ENCODE measurements around the gene FBXW11. TPM values are rescaled to one million over a fixed set of nuclear protein-coding genes. Genes with fewer than 3 reads are reported as not detected.
A peak's percentile ranks its signal among the peaks of the same experiment; 100 is the strongest.

Gene FBXW11
- total RNA-seq, 1 experiment from 2014 or later = 85.3 TPM

DNA sequence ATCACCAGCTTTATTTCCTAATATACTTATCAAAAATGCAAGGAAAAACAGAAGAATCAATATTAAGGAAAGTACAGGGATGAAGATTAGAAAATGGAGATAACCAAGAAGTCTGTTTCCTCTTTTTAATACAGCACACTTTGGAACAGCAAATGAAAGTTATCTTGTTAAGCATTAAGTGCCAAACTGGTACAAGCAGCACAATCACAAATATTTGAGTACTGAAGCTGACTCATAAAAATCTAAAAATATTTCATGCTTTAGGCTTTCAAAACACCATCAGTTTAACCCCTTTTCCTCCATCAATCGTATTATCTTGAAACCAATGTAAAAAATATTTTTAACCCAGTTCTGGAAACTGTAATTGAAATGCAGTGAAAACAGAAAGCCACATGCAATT is 2.7 kb downstream of the FBXW11 start:
- Histone ChIP-seq H3K4me1 (ENCODE audit: insufficient read depth, low read length) (peaks cover 10% of the 10 kb centered on the region), H3K79me2 (ENCODE audit: insufficient read depth, low read length) (peaks cover 60% of the 10 kb centered on the region; the same call in 1 of the 2 replicates), H3K18ac (ENCODE audit: insufficient read length, low read depth, low read length) (no peak overlapping the region), H4K8ac (replicated peaks; ENCODE audit: insufficient read length, low read depth, low read length) (no peak overlapping the region), H2BK5ac (ENCODE audit: insufficient read length, low read length) (no peak overlapping the region), H4K5ac (ENCODE audit: insufficient read length, low read depth, low read length) (no peak overlapping the region), H3K23me2 (ENCODE audit: insufficient read length, low read depth, low read length, poor library complexity, severe bottlenecking) (peaks cover 16% of the 10 kb centered on the region), H4K91ac (ENCODE audit: insufficient read length, low read depth, low read length) (no peak overlapping the region), H2BK20ac (ENCODE audit: low read depth, low read length, poor library complexity, severe bottlenecking) (no peak overlapping the region), H3K27ac (ENCODE audit: insufficient read length, low read depth, low read length) (no peak overlapping the region), H4K20me1 (ENCODE audit: control insufficient read depth, insufficient read depth, insufficient read length) (no peaks in the 10 kb centered on the region), H3K56ac (ENCODE audit: insufficient read length, low read depth, low read length) (no peak overlapping the region), H3K23ac (ENCODE audit: insufficient read length, low read depth, low read length) (no peak overlapping the region), H2BK15ac (ENCODE audit: low read depth, low read length) (no peak overlapping the region), H2AK5ac (ENCODE audit: insufficient read length, low read length) (no peak overlapping the region), H2BK12ac (ENCODE audit: insufficient read length, low read depth, low read length) (no peak overlapping the region), H3K9ac (ENCODE audit: extremely low read depth, insufficient read length, low read length) (no peak overlapping the region), H3K9me3 (ENCODE audit: control insufficient read depth, low read depth, low read length) (no peaks in the 10 kb centered on the region), H3K14ac (ENCODE audit: insufficient read depth, low read length) (no peak overlapping the region), H3K4ac (ENCODE audit: low read depth, low read length) (no peak overlapping the region), H2BK120ac (ENCODE audit: low read depth, low read length, poor library complexity, severe bottlenecking) (no peak overlapping the region), H3T11ph (ENCODE audit: low read length) (no peak overlapping the region), H3K79me1 (ENCODE audit: insufficient read depth, low read depth, low read length, poor library complexity, severe bottlenecking) (peaks cover 3% of the 10 kb centered on the region), H3K27me3 (ENCODE audit: insufficient read depth, low read length) (no peaks in the 10 kb centered on the region), H3K4me2 (ENCODE audit: insufficient read depth, insufficient read length, low read length) (no peak overlapping the region), H2AFZ (ENCODE audit: low read length) (no peak overlapping the region)
- Mint-ChIP-seq H3K27me3 (ENCODE audit: low read depth) (no peaks in the 10 kb centered on the region), H3K4me3 (peak overlapping the region; percentile 32 to 62; a peak in 4 of 5 replicates), H3K9me3 (no peaks in the 10 kb centered on the region), H3K4me1 (peaks cover 74 to 81% of the 10 kb centered on the region in 2 experiments), H3K36me3 (ENCODE audit: insufficient read depth in 1 of 3, low read depth in 3 of 3) (peaks cover 0 to 14% (median 10%) of the 10 kb centered on the region in 3 experiments; a peak in 5 of 7 replicates), H3K27ac (peak overlapping the region in 1 of 3 experiments; percentile 92; a peak in 1 of 7 replicates)
- DNase-seq = no peak
- TF ChIP-seq, protein P1, sequence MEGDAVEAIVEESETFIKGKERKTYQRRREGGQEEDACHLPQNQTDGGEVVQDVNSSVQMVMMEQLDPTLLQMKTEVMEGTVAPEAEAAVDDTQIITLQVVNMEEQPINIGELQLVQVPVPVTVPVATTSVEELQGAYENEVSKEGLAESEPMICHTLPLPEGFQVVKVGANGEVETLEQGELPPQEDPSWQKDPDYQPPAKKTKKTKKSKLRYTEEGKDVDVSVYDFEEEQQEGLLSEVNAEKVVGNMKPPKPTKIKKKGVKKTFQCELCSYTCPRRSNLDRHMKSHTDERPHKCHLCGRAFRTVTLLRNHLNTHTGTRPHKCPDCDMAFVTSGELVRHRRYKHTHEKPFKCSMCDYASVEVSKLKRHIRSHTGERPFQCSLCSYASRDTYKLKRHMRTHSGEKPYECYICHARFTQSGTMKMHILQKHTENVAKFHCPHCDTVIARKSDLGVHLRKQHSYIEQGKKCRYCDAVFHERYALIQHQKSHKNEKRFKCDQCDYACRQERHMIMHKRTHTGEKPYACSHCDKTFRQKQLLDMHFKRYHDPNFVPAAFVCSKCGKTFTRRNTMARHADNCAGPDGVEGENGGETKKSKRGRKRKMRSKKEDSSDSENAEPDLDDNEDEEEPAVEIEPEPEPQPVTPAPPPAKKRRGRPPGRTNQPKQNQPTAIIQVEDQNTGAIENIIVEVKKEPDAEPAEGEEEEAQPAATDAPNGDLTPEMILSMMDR (conservative IDR thresholded peaks at IDR 0.05) = no peak
- 100% methylated on average over 1 of the region's 1 CpG for WGBS (ENCODE audit: extremely low coverage, insufficient read length, low lambda C conversion rate)
